Measurements from ENCODE around the gene HIBADH.

GRCh38 chr7:27569106-27569505, 93.6 kb downstream of the HIBADH start:
- TF ChIP-seq CTCF (IDR thresholded peaks at IDR 0.05) (no peak), POLR2A (IDR thresholded peaks at IDR 0.05) (no peak)
